A172 (cell line): ENCODE results near the gene EIF1AX. TPM values are rescaled to one million over a fixed set of nuclear protein-coding genes. Genes with fewer than 3 reads are reported as not detected.
"Not testable (repeated sequence)": the region's sequence is repeated elsewhere in the genome, so short reads cannot be mapped to it uniquely, and the experiment has no call there.

ENCODE experiments used
- DNase-seq: peaks from one replicate; pipeline ENCODE4 v3.0.0-alpha.2; 2015; ENCODE audit warnings: low spot score
- total RNA-seq: library from RNA; depleted of rRNA; stranded (reverse); fragments of >200 nt; shearing (Covaris generic); gene quantifications from 2 replicates; pipeline ENCODE4 v1.2.3, GENCODE V29; 2014; rRNA removed

Gene EIF1AX
- total RNA-seq, result 100 and 129 TPM in 2 replicates

- peak; percentile 98 for DNase-seq
These were observed at the start of gene EIF1AX for GRCh38 chrX:20141281-20142220. Gene EIF1AX (minus strand): TSS chrX:20141838. CDS start chrX:20141640, 198 bp downstream.

GRCh38 chrX:20189171-20189570, 47.5 kb upstream of the EIF1AX start:
- no peak for DNase-seq

- no peak for DNase-seq
These were observed 40.1 kb upstream of the EIF1AX start for GRCh38 chrX:20181598-20182329.

GRCh38 chrX:20177093-20177492, 35.5 kb upstream of the EIF1AX start:
- DNase-seq, result no peak

GRCh38 chrX:20173856-20174255, 32.2 kb upstream of the EIF1AX start:
- DNase-seq, result no peak

- DNase-seq, result no peak
These were observed 31.7 kb upstream of the EIF1AX start for GRCh38 chrX:20173313-20173712.

GRCh38 chrX:20171887-20172286, 30.2 kb upstream of the EIF1AX start:
- DNase-seq, result no peak

GRCh38 chrX:20162516-20162915, 20.9 kb upstream of the EIF1AX start:
- not testable (repeated sequence) for DNase-seq

GRCh38 chrX:20159797-20160385, 18.3 kb upstream of the EIF1AX start:
- no peak for DNase-seq

- DNase-seq, result no peak
These were observed 10.1 kb upstream of the EIF1AX start for GRCh38 chrX:20151689-20152088.

GRCh38 chrX:20149326-20149725, 7.7 kb upstream of the EIF1AX start:
- DNase-seq, result no peak

- no peak for DNase-seq
These were observed 5.9 kb upstream of the EIF1AX start for GRCh38 chrX:20147561-20147960.

GRCh38 chrX:20144491-20144890, 2.9 kb upstream of the EIF1AX start:
- DNase-seq, result peak; percentile 78

GRCh38 chrX:20143561-20143960, 1.9 kb upstream of the EIF1AX start:
- no peak for DNase-seq

- DNase-seq, result no peak
These were observed 1.5 kb upstream of the EIF1AX start for GRCh38 chrX:20143111-20143510.

- no peak for DNase-seq
These were observed 1.2 kb downstream of the EIF1AX start for GRCh38 chrX:20140420-20140819.

- DNase-seq, result peak; percentile 39
These were observed 1.7 kb downstream of the EIF1AX start for GRCh38 chrX:20139966-20140365.

GRCh38 chrX:20135944-20136343, 5.7 kb downstream of the EIF1AX start:
- no peak for DNase-seq

- no peak for DNase-seq
These were observed 9.0 kb downstream of the EIF1AX start for GRCh38 chrX:20132666-20133065.

- DNase-seq, result no peak
These were observed 11.3 kb downstream of the EIF1AX start for GRCh38 chrX:20130357-20130756.

GRCh38 chrX:20129547-20129946, 12.1 kb downstream of the EIF1AX start:
- no peak for DNase-seq

GRCh38 chrX:20128670-20129069, 13.0 kb downstream of the EIF1AX start:
- peak; percentile 19 for DNase-seq
